Pancreas (tissue), 10 donors: Measurements from ENCODE around the gene POLD4. TPM values are rescaled to one million over a fixed set of nuclear protein-coding genes. Genes with fewer than 3 reads are reported as not detected.

ENCODE experiments used
- ATAC-seq, 4 donors: fragments of 200-7000 bp; cut with Tn5 transposase; one replicate each; pipeline versions ENCODE4 v1.8.0 to v1.9.1; 2020; ENCODE audit warnings: mild to moderate bottlenecking in 4 of 4, moderate library complexity in 4 of 4
- DNase-seq, 6 donors: peaks; one replicate each; pipeline ENCODE4 v3.0.0-alpha.2; 2020
- FAIRE-seq: peaks from 2 replicates; lab custom pipeline; 2012; peaks lifted over from hg19 to GRCh38; lab: Jason Lieb, UNC
- H3K27ac ChIP-seq, 4 donors: fragments of 200-600 bp; sonication (generic); 1 replicate in 3 of 4; 2 replicates in 1 of 4; pipeline versions ENCODE4 v1.5.0 to v1.8.0; 2020
- H3K27me3 ChIP-seq, 4 donors: fragments of 200-600 bp; one replicate each; pipeline ENCODE4 v1.8.0; 2021
- H3K36me3 ChIP-seq, 3 donors: fragments of 200-600 bp; sonication (generic) in 1 of 3; one replicate each; pipeline versions ENCODE4 v1.5.0 to v1.8.0; 2020 to 2021
- H3K4me1 ChIP-seq, 3 donors: fragments of 200-600 bp; one replicate each; pipeline ENCODE4 v1.8.0; 2021
- H3K4me3 ChIP-seq, 4 donors: fragments of 200-600 bp; sonication (generic) in 2 of 4; one replicate each; pipeline versions ENCODE4 v1.5.0 to v1.8.0; 2020 to 2021
- H3K9me3 ChIP-seq, 4 donors: fragments of 200-600 bp; one replicate each; pipeline ENCODE4 v1.8.0; 2021
- whole genome bisulfite sequencing, 2 donors: extraction: QIAGEN DNeasy Blood & Tissue Kit; methylation state at CpG; one replicate each; pipeline ENCODE4 v1.1.7; 2013; 5-methylcytosine and 5-hydroxymethylcytosine counted together
- intact Hi-C, 3 donors: fragments of 100-400 bp; cut with DNase I; formaldehyde crosslinking; loops; one replicate each; pipeline versions ENCODE4 v1.11.1 to v1.14.2; 2022
- polyA plus RNA-seq, 2 donors: library from polyadenylated mRNA; stranded (reverse); fragments of 200-250 nt; gene quantifications; one replicate each; pipeline ENCODE4 v1.2.3, GENCODE V29; 2013
- total RNA-seq, 6 donors: library from RNA; stranded (reverse); fragmentation: NEBNext Ultra II Directional in 4 of 6; extraction: Animal tissue kit (Norgen Biotek cat#: 25700) in 4 of 6; gene quantifications; one replicate each; pipeline versions ENCODE4 v1.2.1 to v1.2.4, GENCODE V29; 2021 to 2023
- TF ChIP-seq, protein P1 (sequence below), 4 donors: fragments of 200-600 bp; sonication (generic) in 3 of 4; IDR thresholded peaks; one replicate each; pipeline versions ENCODE4 v1.5.0 to v1.8.0; 2021; ENCODE audit warnings: antibody characterized with exemption in 4 of 4
- donor health status: healthy with polysubstance abuse.
- donor health status: DM: no; HTN: no; CAD: no; lungs with moderate emphysema.
- donor health status: DM: no; HTN: no; CAD: no.
- donor health status: control.
- donor health status: control.
- donor health status: Bipolar disorder and iron deficiency.
- donor health status: DM: yes; HTN: yes; CAD: no.
- donor health status: DM: no; HTN: no; CAD: no.
- donor health status: DM: no; HTN: no; CAD: no.
- donor health status: DM: yes; HTN: yes; CAD: no.

Gene POLD4
- total and polyA plus RNA-seq, 8 donors, result 35.0 to 99.3 (median 46.0) TPM

DNA sequence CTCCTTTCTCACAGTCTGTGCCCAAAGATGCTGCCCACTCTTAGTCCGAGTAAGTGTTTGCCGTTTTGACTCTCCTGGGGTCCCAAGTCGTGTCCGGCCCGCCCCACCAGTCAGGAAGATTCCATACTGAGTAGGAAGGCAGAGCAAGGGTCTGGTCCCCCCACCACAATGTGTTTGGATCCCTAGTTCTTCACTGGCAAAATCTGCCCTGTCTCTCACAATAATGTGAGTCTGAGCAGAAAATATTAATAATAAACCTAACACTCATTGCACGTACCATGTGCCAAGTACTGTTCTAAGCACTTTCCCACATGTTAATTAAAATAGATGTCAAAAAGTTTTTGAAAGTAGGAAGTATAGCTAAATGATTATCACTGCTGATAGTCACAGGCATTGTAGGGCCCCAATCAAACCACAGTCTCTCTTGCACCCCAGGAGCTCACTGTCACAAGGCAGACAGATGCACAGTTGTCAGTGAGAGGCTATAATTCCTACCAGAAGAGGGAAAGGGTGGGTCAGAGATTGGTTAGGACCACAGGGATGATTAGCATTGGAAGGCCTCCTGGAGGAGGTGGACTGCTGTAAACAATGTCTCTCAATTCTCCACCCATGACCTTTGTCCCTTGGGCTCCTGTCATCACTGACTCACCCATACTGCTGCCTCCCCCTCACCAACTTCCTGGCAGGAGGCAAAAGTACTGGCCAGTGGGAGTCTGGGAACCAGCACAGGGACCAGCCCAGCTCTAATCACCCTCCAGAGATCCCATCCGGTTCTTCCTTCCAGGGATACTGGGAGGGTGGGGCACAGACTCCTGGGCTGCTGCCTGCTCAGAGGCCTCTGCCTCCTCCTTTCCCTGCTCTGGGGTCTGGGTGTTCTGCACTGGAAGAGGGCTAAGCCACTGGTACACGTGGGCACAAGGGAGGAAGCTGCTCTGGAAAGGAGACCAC lies 1.0 kb upstream of the POLD4 start:
- Histone ChIP-seq H3K27me3 (no peaks in the 10 kb centered on the region), H3K27ac (peak overlapping the region; percentile 97 to 98 (median 98)), H3K36me3 (no peaks in the 10 kb centered on the region), H3K4me1 (peaks cover 9 to 51% (median 23%) of the 10 kb centered on the region in 3 donors), H3K4me3 (peak overlapping the region in 3 of 4 donors; percentile 58 to 72 (median 63)), H3K9me3 (no peaks in the 10 kb centered on the region)
- peak; percentile 16 to 40 (median 23) for ATAC-seq
- 15 to 21% methylated on average over 8 of the region's 8 CpGs for WGBS, 2 donors
- DNase-seq, result peak in 4 of 6 donors; percentile 67 to 81 (median 74)
- TF ChIP-seq, protein P1, sequence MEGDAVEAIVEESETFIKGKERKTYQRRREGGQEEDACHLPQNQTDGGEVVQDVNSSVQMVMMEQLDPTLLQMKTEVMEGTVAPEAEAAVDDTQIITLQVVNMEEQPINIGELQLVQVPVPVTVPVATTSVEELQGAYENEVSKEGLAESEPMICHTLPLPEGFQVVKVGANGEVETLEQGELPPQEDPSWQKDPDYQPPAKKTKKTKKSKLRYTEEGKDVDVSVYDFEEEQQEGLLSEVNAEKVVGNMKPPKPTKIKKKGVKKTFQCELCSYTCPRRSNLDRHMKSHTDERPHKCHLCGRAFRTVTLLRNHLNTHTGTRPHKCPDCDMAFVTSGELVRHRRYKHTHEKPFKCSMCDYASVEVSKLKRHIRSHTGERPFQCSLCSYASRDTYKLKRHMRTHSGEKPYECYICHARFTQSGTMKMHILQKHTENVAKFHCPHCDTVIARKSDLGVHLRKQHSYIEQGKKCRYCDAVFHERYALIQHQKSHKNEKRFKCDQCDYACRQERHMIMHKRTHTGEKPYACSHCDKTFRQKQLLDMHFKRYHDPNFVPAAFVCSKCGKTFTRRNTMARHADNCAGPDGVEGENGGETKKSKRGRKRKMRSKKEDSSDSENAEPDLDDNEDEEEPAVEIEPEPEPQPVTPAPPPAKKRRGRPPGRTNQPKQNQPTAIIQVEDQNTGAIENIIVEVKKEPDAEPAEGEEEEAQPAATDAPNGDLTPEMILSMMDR (IDR thresholded peaks at IDR 0.05), result no peak
- FAIRE-seq, result no peak
- intact Hi-C loops, result no loop called here

DNA sequence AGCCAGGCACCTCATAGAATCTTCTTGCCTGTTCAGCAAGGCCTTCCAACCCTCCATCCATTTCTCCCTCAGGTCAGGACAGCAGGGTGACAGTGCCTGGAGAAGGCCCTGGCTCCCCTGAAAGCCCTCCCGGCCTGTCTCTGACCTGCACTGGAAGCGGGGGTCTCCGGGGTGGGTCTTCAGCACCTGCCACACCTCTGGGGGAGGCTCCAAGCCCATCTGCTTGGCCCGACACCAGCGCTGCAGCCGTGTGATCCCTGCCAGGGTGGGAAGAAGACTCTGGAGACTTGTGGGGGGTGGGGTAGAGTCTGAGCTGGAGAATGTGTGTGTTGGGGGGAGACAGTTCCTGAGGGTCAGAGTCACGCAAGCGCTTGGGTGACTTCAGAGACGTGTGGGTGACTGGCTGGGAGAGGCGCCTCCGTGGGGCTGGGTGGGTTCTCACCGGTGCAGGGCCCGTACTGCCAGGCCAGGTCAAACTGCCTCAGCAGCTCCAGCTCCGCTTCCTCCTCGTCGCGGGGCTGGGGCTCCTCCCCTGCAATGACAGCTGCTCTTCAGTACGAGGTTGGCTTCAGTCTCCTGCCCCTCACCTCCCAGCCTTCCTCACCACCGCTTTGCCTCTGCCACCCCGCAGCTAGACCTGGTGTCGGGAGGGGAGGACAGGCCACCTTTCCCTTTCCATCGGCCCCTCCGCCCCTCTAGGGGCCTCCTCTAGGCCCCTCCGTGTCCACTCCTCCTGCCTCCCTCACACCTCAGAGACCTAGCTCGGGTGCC lies 615 bp downstream of the POLD4 start:
- TF ChIP-seq, protein P1 (IDR thresholded peaks at IDR 0.05), result no peak
- no peaks in the 10 kb centered on the region for H3K36me3 ChIP-seq
- H3K4me1 ChIP-seq, result peaks cover 13 to 52% (median 29%) of the 10 kb centered on the region in 3 donors
- DNase-seq (peak in 4 of 6 donors; percentile 30 to 84 (median 55)), FAIRE-seq (no peak), ATAC-seq (peak; percentile 15 to 29 (median 22))
- 7 to 10% methylated on average over 25 of the region's 25 CpGs for WGBS, 2 donors
- intact Hi-C loops, result no loop called here
- H3K27ac ChIP-seq, result peak overlapping the region; percentile 97 to 98 (median 98)
- H3K9me3 ChIP-seq, result no peaks in the 10 kb centered on the region
- peak overlapping the region; percentile 58 to 72 (median 64) for H3K4me3 ChIP-seq
- no peaks in the 10 kb centered on the region for H3K27me3 ChIP-seq

DNA sequence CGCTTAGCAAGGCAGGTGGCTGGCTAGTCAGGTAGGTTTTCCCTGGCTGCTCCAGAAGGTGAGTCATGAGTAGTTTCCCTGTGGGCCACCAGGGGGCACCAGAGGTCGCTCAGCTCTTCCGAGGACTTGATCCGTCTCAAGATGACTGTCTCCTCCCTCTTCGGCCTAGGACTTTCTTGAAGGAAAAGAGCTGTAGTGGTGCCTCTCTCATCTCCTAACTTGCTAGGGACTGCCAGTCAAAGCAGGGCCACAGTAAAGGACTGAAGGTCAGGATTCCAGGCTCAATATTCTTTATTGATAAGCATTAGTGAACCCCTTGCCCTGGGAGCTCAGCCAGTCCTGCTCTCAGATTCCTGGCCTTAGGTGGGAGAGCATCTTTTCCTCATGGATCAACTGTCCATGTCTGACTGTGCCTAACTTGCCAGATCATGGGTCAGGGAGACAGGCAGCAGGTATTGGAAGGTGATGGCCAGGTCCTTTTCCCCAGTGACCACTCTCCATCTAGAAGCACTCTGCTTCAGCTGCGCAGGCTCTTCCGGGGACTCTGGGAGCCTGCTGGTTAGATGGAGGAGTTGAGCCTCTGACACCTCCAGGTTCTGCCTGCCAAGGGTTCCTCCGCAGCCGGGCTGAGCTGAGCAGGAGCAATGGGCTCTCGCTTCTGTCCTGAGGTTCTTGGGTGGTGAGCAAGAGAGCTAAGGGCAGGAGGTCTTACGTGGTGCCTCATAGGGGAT lies 1.9 kb downstream of the POLD4 start:
- TF ChIP-seq, protein P1 (IDR thresholded peaks at IDR 0.05), result peak; percentile 90 to 97 (median 94)
- intact Hi-C loops, result no loop called here
- peak; percentile 57 to 82 (median 73) for DNase-seq
- WGBS, 2 donors, result 52 to 54% methylated on average over 11 of the region's 11 CpGs
- H3K27ac ChIP-seq, result peak overlapping the region in 3 of 4 donors; percentile 23 to 62 (median 27)
- ATAC-seq, result peak; percentile 23 to 40 (median 34)
- H3K9me3 ChIP-seq, result no peaks in the 10 kb centered on the region
- H3K4me1 ChIP-seq, result peaks cover 13 to 50% (median 29%) of the 10 kb centered on the region in 3 donors
- peak overlapping the region in 1 of 4 donors; percentile 63 for H3K4me3 ChIP-seq
- FAIRE-seq, result no peak
- H3K36me3 ChIP-seq, result no peaks in the 10 kb centered on the region
- H3K27me3 ChIP-seq, result no peaks in the 10 kb centered on the region

DNA sequence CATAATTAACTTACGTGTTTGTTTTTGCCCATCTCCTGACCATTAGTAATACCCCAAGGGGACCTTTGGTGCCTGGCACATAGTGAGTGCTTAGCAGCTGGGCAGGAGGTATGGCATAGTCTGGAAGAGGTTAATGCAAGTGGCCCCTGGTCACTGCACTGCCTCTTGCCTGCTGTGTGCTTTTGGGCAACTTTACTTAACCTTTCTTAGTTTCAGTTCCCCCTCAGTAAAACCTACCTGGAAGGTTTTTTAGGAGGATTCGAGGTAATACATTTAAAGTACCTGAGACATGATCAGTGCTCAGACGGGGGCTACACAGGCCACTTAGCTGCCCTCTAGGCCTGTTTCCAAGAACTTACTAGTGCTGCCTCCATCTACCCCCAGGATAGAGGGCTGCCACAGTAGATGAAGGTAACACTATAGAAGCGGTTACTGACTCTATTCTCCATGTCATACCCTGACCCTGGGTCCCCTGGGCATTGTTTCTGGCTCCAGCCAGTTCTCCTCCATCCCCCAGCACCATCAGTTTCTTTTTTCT lies 3.3 kb downstream of the POLD4 start:
- no peak overlapping the region for H3K27ac ChIP-seq

More for the DNA sequence above, 3.3 kb downstream of the POLD4 start:
- no peaks in the 10 kb centered on the region for H3K27me3 ChIP-seq
- WGBS, 2 donors, result 83 to 88% methylated on average over 4 of the region's 4 CpGs
- no peaks in the 10 kb centered on the region for H3K9me3 ChIP-seq
- no peak overlapping the region for H3K4me3 ChIP-seq
- FAIRE-seq, result no peak
- DNase-seq, result peak in 1 of 6 donors; percentile 15
- H3K4me1 ChIP-seq, result peaks cover 26 to 50% (median 33%) of the 10 kb centered on the region in 3 donors
- intact Hi-C loops, result loop anchor here in 1 of 3 donors (5.0 kb wide), 1 partner anchor 32 kb away; no protein-coding TSS in a partner anchor
- H3K36me3 ChIP-seq, result no peaks in the 10 kb centered on the region
- no peak for ATAC-seq
- TF ChIP-seq, protein P1 (IDR thresholded peaks at IDR 0.05), result no peak
